HPDE6-E6E7 (cell line): ENCODE measurements around the gene TMEM59.
A peak's percentile ranks its signal among the peaks of the same experiment; 100 is the strongest.
"Not testable (repeated sequence)": the region's sequence is repeated elsewhere in the genome, so short reads cannot be mapped to it uniquely, and the experiment has no call there.

Experiments
- DNase-seq: peaks from one replicate; pipeline ENCODE4 v3.0.0; 2011; ENCODE audit warnings: missing footprints; ENCODE audit errors: extremely low spot score

The TMEM59 gene

GRCh38 chr1:54053745-54054437 is 887 bp upstream of the TMEM59 start:
- DNase-seq = no peak

- DNase-seq = peak; percentile 33
These were observed 522 bp downstream of the TMEM59 start for GRCh38 chr1:54052431-54052933.

- DNase-seq = no peak
These were observed 1.0 kb downstream of the TMEM59 start for GRCh38 chr1:54051933-54052430.

GRCh38 chr1:54050435-54050834 is 2.6 kb downstream of the TMEM59 start:
- not testable (repeated sequence) for DNase-seq

GRCh38 chr1:54047384-54048305 is 5.4 kb downstream of the TMEM59 start:
- no peak for DNase-seq

- no peak for DNase-seq
These were observed 6.2 kb downstream of the TMEM59 start for GRCh38 chr1:54046671-54047383.

GRCh38 chr1:54045496-54045895 is 7.5 kb downstream of the TMEM59 start:
- no peak for DNase-seq

GRCh38 chr1:54041806-54042205 is 11.2 kb downstream of the TMEM59 start:
- DNase-seq = no peak

GRCh38 chr1:54037476-54037875 is 15.5 kb downstream of the TMEM59 start:
- DNase-seq = no peak

- DNase-seq = no peak
These were observed 24.4 kb downstream of the TMEM59 start for GRCh38 chr1:54028306-54029251.

GRCh38 chr1:54027848-54028247 is 25.2 kb downstream of the TMEM59 start:
- no peak for DNase-seq

GRCh38 chr1:54024811-54025210 is 28.2 kb downstream of the TMEM59 start:
- DNase-seq = not testable (repeated sequence)

- DNase-seq = no peak
These were observed 28.6 kb downstream of the TMEM59 start for GRCh38 chr1:54024358-54024757.

GRCh38 chr1:54019562-54020176 is 33.3 kb downstream of the TMEM59 start:
- DNase-seq = not testable (repeated sequence)

GRCh38 chr1:54018635-54019034 is 34.4 kb downstream of the TMEM59 start:
- DNase-seq = no peak

GRCh38 chr1:54017979-54018378 is 35.0 kb downstream of the TMEM59 start, which contains the start of gene LDLRAD1:
TSS of gene LDLRAD1 (minus strand) at chr1:54018186. CDS start at chr1:54018112, 74 bp downstream.
- DNase-seq = no peak

GRCh38 chr1:54016343-54017282 is 36.4 kb downstream of the TMEM59 start:
- peak; percentile 92 for DNase-seq

GRCh38 chr1:54014009-54014629 is 38.9 kb downstream of the TMEM59 start:
- no peak for DNase-seq
